GM18520 (cell line): ENCODE data around the gene ACKR3.

Source experiments
- ATAC-seq: cut with Tn5 transposase; IDR thresholded peaks from one replicate; pipeline ENCODE4 v1.9.1; 2021; ENCODE audit not compliant: unreplicated experiment

The ACKR3 gene

DNA sequence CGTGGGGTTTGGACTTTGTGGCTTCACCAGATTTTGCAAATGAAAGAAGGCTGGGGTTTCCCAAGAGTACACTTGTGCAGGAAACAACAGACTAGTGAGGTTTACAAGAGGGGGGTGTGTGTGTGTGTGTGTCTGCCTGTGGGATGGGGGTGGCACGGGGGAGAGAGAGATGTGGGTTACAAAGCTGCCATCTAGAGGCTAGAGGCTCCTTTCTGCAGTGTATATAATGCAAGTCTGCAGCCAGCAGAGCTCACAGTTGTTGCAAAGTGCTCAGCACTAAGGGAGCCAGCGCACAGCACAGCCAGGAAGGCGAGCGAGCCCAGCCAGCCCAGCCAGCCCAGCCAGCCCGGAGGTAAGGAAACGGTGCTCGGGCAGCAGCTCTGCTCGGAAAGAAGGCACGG, at the start of gene ACKR3:
Gene ACKR3, plus strand, starts transcription at position 253 of the 401 bp plus-strand sequence. CDS start 10,641 bp downstream, outside the sequence.
- peak; percentile 54 for ATAC-seq

DNA sequence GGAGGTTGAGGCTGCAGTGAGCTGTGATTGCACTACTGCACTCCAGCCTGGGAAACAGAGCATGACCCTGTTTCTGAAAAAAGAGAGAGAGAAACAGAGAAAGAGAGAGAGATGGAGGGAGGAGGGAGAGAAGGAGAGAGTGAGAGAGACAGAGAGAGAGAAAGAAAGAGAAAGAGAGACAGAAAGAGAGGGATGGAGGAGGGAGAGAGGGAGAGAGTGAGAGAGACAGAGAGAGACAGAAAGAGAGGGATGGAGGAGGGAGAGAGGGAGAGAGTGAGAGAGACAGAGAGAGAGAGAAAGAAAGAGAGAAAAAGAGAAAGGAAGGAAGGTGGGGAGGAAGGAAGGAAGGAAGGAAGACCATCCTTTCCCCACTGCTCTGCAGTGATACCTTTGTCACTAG, 48.1 kb upstream of the ACKR3 start:
- ATAC-seq: no peak

DNA sequence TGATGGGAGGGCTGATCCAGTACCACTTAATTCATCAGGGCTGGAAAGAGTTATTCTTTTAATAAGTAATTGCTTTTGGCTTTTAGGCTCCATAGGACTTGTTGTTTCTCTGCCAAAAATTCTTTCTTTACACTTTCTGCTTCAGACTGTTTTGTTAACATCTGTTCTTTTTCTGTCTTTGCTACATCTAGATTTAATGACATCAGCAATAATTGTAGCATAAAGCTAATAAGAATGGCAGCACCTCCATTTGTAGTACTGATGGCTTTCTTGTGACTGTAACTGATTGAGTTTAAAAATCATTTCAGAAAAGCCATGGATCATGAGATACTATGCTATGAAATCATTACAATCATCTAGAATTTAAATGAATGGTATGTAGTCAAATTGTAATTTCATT, 46.4 kb upstream of the ACKR3 start:
- ATAC-seq: no peak

DNA sequence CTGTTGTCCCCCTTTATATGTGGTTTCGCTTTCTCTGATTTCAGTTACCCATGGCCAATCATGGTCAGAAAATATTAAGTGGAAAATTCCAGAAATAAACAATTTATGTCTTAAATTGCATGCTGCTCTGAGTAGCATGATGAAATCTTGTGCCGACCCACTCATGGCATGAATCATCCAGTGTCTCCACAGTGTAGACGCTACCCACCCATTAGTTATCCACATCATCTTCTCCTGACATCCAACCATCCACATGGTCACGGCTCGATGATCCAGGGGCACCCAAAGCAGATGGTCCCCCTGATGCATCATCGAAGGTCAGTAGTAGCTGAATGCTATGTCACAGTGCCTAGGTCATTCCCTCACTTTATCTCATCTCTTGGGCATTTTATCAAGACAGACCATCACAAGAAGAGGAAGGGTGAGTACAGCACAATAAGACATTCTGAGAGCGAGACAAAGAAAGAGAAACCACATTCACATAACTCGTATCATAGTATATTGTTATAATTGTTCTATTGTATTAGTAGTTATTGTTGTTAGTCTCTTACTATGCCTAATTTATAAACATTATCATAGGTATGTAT, 44.1 kb upstream of the ACKR3 start:
- no peak for ATAC-seq

DNA sequence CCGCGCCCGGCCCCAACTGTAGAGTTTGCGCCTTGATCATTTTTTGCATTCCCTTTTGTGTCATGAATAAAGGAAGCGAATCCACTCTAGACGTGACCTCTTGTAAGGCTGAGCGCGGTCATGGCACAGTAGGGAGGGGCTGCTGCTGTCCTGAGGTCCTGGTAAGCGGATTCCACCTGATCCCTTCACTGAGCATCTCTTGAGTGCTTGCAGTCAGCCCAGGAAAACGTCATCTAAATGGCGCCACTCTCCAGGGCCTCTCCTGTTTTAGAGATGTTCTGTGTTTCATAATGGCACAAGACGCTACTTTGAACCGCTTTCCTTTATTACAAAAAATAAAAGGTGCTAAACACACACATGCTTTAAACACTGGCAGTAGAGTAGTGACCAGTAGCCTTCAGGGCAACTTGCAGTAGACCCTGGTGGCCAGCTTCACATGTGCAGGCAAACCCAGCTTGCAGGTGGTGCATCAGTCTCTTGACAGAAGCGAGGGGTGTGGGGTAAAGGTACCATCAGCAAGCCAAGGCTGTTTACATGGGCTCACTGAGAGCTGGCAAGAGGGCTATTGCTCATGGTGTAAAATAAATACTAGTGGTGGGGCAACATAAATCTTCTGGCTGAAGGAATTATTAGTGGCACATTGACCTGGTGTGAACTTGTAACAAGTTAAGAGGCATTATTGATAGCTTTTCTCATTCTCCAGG, 43.0 kb upstream of the ACKR3 start:
- no peak for ATAC-seq

DNA sequence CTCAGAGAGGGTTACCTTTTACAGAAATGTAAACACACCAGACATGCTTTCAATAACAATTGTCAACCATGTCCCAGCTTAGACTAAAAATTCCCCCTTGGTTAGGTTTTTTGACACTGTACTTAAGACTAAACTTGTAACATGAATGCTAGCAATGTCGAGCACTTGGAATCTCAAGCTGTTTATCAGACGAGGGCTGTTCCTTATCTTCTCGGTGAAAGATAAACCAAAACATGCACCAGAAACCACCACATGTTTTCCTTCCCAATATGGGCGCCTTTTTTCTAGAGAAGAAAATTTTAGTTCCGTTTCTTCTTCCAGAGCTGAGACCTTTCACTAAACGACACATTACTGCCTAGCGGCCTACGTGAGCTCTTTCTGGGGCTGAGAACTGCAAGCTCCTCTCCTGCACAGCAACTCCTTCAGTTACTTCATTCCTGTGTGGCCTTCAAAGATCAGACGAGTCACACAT, 42.4 kb upstream of the ACKR3 start:
- ATAC-seq: no peak

DNA sequence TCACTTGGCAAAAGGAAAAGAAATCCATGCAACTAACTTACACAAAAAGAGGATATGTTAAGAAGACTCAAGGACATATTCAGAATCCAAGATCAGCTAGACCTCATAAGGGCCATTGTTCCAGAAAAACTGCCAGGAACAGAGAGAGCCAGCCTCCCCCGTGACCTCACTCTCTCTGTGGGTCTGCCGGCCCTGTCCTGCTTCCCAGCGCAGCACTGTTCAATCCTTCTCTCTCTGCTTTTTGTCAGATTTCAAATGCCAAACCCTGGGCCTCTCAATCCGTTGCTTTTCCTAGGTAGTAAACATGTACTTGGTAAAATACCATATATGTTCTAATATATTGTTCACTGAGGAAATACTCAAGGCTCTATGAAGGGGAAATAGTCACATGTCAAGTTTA, 40.0 kb upstream of the ACKR3 start:
- ATAC-seq: no peak

DNA sequence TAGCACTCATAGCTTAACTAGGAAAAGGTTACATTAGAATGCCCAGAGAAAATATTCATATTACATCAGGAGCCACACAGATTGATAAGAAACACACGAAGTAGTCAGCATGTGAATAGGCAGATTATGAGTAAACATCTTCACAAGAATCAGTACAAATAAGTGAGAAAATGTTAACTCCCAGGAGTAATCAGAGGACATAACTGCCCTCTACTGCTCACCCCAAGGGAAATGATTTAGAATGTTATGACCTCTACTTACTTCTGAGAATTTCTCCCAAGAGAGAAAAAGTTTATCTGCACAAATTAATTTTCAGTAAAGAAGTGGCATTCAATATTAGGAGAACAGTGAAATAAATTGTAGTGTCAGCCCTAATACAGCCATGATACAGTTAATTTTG, 39.1 kb upstream of the ACKR3 start:
- ATAC-seq: no peak

DNA sequence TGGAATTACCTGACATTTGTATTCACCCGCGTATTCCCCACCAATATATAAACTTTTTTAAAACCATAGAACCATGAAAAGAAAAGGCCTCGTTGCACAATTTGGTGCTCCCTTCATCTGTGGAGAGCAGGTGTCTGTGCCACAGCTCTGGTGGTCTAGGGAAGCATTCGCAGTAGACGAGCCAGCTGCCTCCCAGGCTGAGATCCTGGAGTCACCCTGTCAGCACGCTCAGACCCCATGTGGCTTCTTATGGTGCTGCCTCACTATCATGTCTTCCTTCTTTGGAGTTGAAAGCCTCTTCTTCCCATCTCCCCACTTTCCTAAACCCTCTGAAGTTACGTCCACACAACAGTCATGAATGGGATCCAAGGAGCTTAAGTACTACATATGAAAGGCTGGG, 38.4 kb upstream of the ACKR3 start:
- no peak for ATAC-seq

DNA sequence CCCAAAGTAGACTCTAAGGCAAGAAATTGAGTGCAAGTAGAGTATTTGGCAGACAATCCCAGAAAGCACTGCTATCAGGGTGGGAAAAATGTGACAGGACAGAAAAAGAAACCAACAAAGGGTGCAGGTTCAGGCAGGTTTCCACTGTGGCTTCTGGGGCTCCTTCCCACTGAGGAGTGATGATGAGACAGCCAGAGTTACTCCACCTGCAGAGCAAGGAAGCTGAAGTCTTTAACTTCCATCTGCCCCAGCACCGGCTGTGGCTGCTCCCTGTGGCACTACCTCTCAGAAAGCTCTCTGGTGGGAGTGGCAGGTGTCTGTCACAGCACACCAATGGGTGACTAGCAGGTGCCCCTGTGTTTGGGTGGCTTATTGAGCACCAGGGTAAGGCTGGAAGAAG, 37.6 kb upstream of the ACKR3 start:
- no peak for ATAC-seq

DNA sequence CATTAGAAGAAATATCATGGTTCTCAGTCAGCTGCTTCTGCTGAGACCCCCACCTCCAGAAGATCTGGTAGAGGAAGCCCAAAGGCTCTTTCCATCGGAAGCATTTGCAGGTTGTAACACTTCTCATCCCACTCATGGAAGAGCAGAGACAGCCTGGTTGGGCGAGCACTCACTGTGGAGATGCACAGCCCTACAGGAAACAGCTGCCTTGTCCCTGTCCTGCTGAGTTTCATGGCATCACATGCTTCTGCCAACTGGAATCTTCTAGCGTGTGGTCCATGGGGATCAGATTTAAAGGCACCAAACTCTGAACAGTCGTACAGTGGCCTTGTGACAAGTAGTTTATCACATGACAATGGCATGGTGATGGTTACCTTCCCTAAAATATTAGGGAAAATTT, 36.3 kb upstream of the ACKR3 start:
- no peak for ATAC-seq

DNA sequence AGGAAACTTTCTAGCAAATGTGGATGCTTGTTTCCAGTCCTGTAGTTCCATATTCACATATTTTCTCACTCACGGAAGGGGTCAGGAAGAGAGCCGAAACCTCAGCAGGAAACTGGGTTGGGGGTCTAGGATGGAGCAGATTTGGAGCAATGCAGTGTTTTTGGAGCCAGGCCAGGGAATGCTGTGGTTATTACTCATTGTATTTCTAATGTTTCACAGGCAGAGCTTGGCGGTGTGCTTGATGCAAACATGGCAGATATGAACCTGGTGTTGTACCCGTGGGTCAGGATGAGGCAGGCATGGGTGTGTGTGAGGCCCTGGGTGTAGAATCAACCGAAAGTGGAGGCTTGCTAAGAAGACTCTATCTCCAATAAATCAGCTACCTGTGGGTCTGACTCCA, 34.6 kb upstream of the ACKR3 start:
- no peak for ATAC-seq

DNA sequence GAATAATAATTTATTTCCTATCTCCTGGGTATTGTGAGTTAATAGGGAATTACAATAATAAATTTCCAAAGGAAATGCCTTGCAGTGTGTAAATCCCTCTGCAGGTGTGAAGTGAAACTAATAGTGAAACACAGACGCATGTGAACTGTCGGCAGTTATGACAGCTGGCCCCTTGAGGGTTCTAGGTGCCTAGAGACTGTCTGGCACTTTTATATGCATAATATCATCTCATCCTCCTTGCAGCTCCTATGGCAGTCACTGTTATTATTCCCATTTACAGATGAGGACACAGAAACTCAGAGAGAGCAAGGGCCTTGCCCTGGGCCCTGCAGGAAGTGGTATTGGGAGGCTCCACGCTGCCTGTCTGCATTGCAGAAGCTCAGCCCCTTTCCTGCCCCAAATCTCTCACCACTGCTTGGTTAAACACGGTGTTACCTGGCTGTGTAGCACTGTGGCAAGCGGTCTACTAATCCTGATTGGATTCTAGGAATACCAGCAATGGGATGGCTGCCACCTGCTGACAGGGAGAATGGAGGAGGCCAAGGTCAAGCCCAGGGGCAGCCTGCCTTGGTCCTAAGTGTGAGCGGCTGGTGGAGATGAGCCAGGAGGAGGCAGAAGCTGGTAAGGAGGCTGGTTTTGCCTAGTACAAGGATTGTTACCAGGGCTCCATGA, 32.8 kb upstream of the ACKR3 start:
- ATAC-seq: peak; percentile 53

DNA sequence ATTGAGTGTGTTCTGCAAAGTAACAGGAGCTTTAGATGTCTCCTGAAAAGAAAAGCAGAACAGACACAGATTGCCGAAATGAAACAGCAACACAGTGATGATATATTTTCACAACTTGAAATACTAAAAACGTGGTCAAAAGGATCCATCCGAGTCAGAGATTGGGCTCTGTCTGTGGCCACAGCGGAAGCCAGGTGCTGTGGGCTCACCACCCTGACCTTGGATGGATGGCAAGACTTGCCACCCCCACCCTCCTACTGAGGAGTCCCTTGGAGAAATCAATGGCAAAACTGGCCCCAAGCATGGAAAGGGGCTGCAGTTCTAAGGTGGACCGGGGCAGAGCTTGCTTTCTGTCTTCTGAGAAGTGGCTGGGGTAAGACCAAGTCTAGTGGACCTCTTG, 31.4 kb upstream of the ACKR3 start:
- no peak for ATAC-seq

DNA sequence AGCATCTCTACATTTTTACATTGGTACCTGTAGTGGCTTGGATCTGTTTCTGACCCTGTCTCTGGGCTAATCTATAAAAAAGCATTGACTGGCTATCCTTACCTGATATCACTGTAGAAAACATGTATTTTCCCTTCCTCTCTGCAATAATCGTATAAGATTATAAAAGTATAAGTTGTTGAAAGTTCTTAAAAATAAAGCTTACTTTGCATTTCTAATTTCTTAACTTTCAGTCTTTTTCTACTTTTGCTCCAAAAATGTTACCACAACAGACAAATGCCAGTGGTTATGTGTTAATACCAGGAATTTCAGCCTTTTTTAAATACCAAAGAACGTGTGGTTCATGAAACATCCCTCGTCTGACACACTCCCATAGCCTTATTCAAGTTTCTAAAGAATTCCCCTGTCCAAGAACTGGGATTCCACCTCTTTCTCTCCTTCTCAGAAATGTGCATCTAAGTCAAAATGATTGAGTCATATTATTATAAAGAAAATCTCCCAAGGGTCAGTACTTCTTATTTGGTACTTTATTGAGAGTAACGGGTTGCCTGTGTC, 28.5 kb upstream of the ACKR3 start:
- ATAC-seq: no peak

DNA sequence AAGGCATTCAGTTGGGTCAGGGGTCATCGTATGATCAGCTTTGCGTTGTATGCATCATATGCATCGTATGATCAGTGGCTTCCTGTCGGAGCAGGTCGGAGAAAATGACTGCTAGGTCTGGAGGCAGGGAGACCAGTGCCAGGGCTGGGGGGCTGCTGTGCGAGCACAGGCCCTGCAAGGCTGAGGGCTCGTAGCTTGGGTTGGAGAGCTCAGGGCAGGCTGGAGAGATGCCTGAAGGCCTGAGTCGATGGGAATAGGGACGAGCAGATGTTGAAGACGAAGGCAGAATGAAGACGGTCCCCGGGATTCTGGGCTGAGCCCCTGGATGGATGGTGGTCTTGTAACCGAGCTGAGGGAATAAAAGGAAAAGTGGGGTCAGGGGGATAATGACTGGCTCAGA, 25.3 kb upstream of the ACKR3 start:
- no peak for ATAC-seq

DNA sequence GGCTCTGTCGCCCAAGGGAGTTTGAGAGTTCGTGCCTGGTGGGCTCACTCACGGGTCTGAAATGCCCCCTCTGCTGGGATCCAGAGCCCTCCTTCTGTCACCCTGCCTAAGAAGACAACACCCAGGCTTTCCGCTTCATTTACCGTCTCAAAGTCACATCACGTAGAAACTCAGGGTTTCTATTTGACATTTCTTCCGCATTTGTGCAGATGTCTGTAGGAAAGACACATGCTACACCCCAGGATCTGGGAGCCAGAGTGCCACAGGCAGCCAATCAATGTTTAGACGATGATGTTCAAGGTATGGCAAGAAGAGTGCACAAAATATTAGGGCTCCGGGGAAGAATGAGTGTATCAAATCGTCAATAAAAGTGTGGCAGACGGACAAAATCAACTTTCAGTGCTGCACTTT, 24.4 kb upstream of the ACKR3 start:
- ATAC-seq: no peak

DNA sequence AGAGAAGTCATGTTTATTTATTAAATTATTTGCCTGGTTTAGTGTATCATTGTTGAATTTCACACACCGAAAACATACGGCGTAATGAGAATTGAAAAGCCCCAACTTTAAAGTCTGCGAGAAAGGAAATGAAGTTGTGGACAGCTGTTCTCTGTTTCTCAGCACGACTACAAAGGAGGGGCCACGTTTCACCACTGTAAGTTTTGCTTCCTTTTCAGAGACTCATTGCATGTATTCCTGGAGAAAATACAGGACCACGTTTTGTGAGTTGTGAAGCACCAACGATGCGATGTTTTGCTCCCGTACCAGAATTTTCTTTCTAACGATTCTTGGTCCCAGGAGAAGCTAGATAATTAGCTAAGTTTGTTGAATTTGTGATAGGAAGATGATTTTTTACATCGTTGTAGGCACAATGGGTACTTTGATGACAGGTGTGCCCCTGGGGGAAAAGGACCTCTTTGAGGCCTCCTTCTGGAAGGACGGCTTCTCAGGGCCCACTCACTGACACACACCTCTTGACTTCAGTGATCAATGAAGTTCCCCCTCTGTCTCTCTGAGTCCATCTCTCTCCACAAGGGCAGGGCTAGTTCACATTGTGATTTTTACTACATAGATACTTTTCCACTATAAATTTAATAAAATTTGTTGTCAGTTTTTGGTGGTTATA, 23.7 kb upstream of the ACKR3 start:
- ATAC-seq: no peak

DNA sequence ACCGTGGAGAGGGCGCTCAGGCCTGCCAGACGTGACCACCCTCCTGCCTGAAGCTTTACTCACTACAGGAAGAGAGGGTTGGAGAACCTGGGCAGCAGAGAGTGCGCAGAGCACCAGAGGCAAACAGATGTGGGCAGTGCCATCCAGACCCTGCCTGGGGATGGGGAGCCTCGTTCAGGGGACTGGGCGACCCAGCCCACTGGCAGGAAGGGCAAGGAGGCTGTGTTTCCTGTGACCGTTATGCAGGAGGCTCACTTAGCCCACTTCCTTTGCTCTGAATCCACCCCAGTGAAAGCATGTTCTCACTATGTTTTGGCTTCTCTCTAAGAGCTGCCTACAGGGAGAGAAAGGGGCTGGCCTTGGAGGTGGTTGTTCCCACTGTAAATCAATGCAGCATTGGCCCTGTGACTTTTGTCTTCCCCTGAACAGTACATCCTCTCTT, 23.0 kb upstream of the ACKR3 start:
- no peak for ATAC-seq

DNA sequence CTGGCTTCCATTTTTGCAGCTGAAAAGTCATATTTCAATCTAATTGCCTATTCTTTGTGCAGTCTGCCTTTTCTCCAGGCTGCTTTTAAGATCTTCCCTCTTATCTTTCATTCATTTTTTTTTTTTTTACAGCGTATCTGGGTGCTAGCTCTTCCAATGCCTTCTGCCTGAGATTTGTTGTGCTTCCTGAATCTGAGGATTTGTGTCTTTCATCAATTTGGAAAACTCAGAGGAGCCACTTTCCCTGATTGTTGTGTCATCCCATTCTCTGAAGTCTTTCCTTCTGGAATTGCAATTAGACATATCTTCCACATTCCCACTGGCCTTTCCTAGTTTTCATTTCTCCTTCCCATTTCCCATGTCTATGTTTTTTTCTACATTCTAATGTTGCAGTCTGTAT, 21.9 kb upstream of the ACKR3 start:
- no peak for ATAC-seq

DNA sequence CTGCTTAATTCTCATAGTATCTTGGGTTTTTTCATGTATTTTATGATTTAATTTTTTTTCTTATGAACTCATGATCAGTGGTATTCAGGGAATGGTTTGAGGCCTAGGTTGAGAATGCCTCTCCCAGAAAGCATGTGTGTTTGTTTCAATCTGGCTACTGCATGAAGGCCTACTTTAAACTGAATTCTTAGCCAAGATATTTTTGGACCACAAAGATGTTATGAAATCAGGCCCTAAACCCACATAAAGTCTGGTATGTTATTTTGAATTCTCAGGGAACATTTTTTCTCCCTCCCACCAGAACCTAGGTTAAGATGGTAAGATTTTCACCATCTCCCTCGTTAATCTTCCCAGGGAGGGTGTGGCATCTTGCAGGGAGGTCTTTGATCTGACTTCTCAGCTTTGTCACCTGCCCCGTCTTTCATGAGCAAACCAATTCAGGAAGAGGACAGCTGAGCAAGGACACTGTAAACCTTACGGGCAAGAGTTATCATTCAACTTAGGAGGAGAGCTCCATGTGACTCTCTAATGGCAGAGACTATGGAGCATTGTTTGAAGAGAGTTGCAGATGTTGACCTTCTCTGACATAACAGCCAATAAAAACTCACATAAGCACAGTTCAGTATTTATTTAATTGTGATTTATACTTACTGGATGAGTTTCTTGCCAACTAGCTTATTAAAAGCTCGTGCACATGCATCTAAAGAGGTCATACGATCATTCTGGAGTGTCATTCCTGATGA, 21.3 kb upstream of the ACKR3 start:
- ATAC-seq: no peak
